GDM1 (cell line): ENCODE measurements around the gene ARHGEF10L.

Source experiments
- DNase-seq: peaks from one replicate; lab custom pipeline; 2025; lab: John Stamatoyannopoulos, UW

The ARHGEF10L gene

DNA sequence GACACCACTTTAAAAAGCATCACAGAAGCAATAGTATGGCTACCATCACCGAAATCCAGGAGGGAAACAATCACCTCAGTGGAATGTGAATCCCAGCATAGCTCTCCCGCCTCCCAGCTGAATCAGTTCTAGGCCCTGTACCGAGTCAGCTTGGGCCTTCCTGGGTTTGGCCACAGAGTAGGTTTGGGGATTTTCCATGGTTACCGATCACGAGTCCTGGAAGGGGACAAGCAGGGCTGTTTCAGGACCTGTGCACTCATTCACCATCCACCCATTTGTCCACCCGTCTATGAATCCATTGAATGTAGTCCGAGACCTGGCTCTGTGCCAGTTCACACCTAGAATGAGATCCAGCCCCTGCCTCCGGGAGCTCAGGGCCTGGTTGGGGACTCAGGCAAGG is 94.2 kb downstream of the ARHGEF10L start:
- DNase-seq, result no peak

DNA sequence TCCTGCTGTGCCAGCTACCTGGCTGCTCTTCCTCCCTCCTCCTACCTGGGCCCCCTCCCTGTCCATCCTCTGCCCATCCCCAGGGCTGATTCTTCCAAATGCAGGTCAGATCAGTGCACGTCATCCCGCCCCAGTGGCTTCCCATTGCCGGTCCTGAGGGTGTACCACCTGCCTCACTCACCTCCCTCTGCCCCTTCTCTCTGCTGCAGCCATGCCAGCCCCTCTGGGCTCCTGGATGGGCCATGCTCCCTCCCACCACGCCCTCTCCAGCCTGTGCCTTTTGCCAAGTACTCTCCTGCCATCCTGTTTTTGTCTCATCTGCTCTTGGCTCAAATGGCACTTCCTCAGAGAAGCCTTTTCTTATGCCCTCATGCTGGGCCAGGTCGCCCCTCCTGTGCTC is 95.8 kb downstream of the ARHGEF10L start:
- no peak for DNase-seq

DNA sequence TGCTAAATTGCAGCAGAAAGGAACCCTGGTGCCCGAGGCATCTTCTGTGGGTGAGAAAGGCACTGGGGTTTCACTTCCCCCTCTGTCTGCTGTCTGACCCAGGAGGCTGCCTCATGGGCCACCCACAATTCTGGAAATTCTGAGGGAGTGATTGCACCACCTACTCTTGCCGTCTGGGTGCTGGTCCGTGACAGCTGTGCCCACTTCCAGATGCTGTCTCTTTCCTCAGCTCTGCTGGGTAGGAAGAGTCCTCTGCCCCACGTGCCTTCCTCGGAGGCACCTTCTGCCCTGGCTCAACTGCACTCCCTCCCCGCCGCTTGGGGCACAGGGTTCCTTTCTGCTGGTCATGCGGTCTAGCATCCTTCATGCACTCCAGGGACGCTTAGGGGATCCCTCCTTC is 96.3 kb downstream of the ARHGEF10L start:
- DNase-seq, result no peak

DNA sequence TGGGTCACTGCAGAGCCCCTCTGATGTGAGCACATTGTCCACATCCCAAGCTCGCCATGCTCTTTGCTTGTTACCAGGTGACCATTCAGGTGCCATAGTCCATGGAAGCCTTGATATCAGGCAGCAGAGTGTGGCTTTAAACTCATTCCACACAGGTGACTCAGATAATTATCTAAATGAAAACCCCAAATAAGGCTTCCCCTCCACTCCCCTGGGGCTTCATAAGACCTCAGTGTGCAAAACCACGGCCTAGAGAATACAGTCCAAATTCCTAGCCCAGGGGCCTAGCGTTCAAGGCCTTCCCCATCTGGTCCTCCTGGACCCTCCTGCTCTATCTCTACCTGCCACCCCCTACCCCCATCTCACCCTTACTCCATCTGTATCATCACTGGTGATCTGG is 97.1 kb downstream of the ARHGEF10L start:
- no peak for DNase-seq

DNA sequence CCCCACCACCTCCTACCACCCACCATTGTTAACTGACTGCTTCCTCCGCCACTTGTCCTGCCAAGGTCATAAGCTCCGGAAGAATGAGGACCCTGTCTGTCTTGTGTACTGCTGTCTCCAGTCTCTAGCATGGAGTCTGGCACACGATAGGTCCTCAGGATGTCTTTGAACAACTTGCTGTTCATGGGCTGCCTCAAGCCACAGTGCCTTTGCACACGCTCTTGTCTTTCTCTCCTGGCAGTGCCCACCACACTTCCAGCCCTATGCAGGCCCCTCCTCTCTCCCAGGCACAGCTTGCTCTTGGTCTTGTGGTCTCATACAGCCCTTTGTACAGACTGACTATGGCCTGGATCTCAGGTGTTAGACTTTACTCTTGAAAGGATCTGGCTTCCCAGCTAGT is 97.6 kb downstream of the ARHGEF10L start:
- no peak for DNase-seq

DNA sequence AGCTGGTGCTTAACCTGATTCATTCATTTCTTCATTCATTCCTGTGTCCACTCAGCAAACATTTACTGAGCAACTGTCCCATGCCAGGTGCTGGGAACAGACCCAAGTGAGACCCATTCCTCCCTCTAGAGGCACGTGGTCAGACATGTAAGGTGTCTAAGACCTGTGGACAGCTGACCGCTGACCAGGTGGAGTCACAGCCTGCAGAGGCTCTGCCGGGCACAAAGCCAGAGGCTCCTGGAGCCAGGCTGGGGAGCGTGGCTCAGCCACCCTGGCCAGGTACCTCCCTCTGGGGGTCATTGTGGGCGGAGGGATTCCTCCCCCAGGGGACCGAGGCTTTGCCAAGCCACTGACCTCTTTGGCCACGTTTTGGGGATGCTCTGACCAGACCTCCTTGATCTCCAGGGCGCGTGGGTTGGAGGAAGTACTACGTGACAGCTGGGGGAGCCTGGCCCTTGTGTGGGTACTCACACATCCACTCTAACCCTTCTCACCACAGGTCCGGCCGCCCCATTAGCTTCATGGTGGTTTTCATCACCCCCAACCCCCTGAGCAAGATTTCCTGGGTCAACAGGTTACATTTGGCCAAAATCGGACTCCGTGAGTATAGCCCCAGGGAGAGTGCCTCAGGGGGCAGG is 100.3 kb downstream of the ARHGEF10L start:
- DNase-seq, result no peak

DNA sequence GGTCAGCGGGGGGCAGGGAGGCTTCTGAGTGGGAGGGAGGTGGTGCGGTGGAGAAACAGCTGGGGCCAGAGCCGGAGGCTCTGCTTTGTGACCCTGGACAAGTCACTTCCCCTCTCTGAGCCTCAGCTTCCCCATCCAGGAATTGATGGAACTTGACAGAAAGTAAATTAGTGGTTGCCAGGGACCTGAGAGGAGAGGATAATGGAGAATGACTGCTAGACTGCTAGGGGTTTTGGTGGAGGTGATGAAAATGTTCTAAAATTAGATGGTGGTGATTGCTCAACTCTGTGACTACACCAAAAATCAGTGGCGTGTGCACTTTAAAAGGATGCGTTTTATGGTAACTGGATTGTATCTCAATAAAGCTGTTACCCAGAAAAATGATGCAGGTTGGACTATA is 100.9 kb downstream of the ARHGEF10L start:
- no peak for DNase-seq

DNA sequence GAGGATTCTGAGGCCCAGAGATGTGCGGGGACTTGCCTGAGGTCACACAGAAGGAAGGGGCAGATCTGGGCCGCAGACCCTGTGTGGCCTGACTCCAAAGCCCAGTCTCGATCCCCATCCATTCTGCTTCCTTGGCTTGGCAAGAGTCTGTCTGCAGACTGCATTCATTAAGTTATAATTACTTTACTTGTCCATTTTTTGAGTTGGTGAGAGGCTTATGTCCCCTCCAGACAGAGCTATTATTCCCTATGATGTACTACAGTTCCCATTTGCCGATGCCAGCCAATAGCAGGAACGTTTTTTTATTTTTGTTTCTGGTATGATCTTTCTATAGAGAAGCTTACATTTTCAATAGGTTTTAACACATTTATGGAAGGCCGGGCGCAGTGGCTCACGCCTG is 101.5 kb downstream of the ARHGEF10L start:
- DNase-seq, result no peak

DNA sequence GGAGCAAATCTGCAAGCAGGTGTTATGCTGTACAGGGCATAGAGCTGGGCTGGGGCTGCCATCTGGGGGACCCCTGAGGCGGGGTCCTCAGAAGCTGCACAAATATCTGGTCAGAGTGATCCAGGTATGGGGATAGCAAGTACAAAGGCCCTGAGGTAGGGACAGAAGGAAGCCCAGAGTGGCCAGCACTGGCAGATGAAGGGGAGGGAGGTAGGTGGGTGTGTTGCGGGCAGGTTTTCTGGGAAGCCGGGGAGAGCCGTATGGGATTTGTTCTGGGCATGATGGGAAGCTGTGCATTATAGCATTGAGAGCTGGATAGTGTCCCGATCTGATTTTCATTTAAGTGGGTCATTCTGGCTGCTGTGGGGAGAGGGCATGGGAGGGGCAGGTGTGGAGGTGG is 102.7 kb downstream of the ARHGEF10L start:
- no peak for DNase-seq

DNA sequence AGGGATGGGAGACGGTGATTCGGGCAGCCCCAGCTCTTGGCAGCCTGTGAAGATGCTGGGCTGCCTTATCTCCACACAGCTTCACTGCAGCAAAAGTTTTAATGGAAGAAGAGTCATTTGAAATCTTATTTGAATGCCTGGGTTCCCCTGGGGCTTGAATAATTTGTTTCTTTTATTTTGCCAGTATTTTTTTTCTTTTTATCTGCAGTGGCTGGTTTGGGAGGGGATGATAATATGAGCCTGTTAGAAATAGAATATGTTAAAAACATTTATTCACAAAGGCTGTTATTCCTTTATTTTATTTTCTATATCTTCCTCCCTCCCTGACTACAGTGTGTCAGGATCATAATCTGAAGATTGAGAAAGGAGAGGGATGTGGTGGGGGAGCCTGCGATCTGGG is 103.4 kb downstream of the ARHGEF10L start:
- no peak for DNase-seq

DNA sequence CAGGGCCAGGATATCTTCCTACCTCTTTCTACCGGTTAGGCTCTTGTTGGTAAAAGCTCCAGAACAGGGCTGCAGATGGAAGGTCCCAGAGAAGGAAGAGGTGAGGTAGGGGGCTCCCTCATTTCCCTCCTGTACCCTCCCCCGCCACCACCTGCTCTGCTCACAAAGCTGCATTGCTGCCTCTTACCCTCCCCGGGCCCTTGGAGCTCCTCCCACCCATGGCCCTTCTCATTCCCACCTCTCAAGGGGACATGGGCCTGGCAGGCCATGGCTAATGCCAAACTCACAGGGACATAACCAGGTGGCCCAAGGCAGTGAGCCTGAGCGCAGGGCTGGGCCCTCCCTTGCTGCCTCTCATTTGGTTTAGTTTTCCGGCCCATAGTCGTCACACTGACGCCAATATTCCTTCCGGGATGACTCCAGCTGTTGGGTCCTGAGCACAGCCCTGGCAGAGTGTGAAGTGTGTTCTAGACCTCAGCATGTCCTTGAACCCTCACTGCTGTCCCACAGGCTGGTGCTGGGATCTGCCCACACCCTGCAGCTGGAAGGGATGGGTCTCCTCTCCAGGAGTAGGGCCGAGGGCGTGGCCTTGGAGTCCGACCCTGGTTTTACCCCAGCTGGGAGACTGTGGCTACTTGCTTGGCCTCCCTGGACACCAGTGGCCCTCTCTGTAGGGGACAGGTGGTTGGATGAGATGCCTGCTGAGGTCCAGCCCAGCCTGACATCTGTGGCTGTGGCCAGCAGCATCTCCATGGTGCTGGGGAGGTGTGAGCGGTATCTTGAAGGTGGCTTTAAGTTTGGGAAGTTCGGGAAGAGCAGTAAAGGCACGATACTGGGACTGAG is 104.6 kb downstream of the ARHGEF10L start:
- no peak for DNase-seq

DNA sequence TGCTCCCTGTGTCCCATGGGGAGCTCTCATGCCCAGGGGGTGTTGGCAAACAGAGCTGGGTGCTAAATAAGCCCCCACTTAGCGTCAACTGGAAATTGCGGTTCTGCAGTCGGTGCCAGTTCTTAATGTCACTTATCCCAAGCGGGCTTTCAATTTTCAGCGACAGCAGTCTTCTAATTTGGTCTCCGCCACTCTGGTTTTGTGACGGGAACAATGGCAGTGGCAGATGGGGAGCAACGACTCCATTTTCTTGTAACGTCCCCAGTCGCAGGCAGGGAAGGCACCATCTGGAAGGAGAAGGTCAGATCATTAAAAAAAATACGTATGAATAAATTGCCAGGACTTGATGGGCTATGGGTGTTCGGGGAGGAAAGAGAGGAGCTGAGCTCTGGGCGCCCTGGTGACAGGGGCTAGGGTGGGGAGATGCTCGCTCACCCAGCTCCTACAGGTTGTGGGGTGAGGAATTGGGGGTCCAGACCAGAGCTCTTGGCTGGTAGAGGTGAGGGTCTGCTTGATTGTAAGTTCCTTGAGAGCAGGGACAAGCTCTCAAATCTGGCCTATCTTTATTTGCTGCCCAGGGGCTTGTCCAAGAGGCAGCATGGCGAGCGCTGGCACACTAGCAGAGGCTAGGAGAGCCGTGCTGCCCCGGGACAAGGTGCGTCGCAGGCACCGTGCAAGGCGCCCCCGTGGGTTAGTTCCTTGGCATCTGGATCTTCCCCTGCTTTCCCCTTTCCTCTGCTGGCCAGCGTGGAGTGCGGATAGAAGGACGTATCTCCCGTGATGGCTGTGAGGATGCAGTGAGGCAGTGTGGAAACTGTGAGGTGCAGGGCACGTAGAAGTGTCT is 105.8 kb downstream of the ARHGEF10L start:
- no peak for DNase-seq

DNA sequence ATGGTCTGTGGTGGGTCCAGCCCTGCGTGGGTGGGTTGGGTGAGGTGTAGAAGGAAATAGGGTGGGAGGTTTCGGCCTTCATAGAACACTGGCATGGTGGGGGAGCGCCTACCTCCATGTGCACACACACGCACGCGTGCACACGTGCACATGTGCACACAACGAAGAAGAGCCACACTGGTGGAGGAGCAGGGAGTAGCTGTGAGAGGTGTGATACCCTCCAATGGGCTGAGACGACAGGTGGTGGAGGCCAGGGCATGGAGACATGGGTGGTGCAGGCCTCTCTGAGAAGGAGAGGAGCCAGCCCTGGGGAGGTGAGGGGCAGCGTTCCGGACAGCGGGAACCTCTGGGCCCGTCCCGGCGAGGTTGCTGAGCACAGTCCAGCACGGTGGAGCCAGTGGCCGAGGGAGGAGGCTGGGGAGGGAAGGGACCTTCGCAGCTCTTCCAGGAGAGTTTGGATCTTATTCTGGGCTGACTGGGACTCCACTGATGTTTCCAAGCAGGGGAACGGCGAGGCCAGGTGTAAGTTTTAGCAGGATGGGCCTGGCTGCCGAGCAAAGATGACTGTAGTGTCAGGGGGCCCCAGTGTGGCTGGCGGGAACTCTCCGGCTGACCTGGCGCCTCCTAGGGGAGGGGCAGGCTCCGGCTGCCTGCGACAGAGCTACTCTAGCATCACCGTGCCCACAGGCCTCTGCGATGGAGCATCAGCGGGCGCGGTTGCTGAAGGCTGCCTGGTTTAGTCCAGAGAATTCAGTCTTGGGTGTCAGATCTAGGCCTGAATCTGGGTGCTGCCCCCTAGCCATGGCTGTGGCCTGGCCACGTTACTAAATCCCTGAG is 107.2 kb downstream of the ARHGEF10L start:
- DNase-seq, result no peak

DNA sequence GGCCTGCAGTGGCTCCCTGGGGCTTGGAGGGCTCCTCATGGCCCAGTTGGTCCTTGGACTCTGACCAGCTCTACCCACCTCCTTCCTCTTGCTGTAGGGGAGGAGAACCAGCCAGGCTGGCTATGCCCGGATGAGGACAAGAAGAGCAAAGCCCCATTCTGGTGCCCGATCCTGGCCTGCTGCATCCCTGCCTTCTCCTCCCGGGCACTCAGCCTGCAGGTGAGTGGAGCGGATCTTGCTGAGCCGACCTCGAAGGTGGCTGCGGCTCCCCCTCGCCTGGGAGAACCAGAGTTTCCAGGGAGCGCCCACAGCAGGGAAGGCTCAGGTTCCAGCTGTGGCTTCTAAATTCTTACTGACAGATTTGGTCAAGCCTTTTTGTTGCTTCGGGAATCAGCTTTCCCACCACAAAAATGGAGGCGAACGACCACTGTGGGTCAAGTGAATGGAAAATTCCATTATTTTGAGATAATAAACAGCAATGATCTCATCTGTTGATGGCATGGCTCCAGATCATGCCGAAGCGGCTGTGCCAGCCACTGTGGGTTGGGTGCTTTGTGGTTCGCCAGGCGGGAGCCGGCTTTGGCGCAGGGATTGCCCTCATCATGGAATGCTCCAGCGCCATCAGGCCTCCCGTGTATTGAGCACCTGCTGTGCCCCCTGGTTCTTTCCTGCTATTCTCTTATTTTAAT is 109.1 kb downstream of the ARHGEF10L start:
- no peak for DNase-seq

DNA sequence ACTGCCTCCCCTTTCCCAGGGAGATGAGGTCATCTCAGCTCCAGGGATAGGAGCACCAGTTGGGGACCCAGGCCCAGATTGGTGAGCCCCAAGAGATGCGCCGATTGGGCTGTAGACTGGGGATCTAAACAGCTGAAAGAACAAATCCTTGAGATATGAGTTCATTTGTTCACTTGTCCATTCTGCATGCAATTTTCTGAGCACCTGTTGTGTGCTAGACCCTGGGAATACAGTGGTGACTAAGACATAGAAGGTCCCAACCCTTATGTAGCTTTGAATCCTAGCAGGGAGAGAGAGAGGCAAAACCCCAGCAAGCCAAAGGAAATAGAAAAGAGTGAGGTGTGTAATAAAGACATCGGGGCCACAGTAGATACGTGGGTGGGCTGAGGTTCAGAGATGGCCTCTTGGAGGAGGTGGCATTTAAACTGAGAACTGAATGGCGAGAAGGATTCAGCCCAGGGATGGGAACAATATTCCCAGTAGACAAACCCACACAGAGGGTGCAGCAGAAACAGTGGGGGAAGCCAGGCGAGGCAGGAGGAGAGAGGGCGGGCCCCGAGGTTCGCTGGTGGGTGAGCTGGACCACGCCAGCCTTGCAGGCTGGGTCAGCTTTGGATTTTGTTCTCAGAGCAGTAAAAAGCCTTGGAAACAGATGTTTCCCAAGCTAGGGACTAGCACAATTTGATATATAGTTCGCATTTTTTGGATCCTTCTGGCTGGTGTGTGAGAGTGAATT is 110.0 kb downstream of the ARHGEF10L start:
- DNase-seq, result no peak

DNA sequence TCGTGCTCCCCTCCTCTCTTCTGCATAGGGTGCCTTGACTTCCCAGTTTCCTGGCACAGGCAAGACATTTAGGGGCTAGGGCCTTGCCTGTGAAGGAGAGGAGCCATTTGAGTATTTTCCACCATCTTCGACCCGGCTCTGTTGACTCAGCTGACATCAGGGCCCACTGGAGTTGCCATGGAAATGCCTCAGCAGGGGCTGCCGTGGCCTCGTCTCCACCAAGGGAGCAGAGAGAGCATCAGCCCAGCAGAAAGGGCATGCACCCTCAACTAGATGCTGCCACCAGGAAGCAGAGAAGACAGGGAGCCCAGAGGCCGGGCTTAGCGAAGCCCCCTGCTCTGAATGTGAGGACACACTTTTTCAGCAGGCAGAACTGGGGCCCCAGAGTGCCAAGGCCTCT is 113.8 kb downstream of the ARHGEF10L start:
- DNase-seq, result no peak

DNA sequence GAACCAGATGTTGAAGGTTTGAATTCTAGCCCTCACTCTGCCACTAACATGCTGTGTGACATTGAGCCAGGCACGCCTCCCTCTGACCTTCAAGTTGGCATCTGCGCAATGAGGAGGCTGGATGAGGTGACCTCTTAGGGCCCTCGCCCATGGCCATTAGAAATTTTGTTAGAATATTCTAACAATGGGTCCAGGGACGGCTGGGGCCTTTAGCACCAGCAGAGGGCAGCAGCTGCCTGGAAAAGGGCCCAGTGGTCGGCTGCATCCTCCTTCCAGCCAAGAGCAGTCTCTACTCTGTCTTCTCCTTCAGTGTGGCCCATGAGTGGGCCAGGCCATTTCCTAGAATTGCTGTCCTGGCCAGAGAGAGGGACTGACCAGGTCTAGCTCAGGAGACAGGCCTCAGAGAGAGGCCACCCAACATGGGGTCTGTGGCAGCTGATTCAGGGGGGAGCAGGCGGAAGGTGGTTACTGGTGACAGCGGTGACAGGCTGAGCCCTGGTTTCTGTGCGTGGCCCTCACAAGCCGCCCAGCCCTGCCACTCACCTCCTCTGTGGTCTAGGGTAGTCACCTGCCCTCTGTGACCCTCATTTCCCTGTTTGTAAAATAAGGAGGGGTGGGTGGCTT is 114.3 kb downstream of the ARHGEF10L start:
- DNase-seq, result no peak

DNA sequence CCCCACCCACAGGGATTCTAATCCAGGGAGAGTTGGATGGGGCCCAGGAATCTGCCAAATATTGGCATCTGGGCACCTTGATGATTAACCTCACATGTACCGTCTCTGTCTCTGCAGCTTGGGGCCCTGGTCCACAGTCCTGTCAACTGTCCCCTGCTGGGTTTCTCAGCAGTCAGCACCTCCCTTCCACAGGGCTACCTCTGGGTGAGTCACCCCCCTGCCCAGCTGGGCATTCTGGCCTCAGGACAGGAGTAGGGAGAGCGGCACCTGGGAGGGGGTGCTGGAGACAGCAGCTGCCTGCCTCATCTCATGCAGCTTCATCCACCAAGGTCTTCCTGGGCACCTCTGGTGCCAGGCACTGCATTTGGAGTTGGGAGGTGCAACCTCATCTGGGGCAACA is 115.0 kb downstream of the ARHGEF10L start:
- no peak for DNase-seq

DNA sequence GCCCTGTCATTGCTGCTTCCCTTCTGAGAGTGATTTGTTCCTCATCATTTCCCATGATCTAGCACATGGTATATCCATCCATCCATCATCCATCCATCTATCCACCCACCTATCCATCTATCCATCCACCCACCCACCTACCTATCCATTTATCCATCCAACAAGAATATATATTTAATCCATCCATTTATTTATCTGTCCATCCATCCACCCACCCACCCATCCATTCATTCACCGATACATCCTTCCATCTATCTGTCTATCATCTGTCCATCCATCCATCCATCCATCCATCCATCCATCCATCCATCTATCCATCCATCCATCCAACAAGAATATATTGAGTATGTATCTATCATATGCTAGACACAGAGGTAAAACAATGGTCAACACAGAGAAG is 115.7 kb downstream of the ARHGEF10L start:
- DNase-seq, result no peak

DNA sequence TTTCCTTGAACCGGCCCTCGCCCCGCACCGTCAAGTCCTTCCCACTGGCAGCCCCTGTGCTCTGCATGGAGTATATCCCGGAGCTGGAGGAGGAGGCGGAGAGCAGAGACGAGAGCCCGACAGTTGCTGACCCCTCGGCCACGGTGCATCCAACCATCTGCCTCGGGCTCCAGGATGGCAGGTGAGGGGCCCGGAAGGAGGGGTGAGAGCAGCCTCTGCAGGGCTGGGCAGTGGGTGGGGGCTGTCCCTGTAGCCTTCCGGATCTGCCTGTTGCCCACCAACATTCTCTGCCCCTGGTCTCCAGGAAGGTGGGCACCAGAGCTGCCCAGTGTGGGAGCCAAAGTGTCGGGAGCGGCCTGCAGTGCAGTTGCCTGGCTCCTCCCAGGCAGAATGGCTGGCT is 116.4 kb downstream of the ARHGEF10L start:
- no peak for DNase-seq
